Thoracic aorta (tissue), 2 donors: Measurements from ENCODE around the gene CTNNA3. TPM values are rescaled to one million over a fixed set of nuclear protein-coding genes. Genes with fewer than 3 reads are reported as not detected.

Experiments
- ATAC-seq: fragments of 150-250 bp; one replicate; pipeline ENCODE4 v1.8.0; 2017; ENCODE audit warnings: low read depth; ENCODE audit not compliant: insufficient number of reproducible peaks, low FRiP score
- DNase-seq: peaks from one replicate; pipeline ENCODE4 v3.0.0-alpha.2; 2020; ENCODE audit warnings: low spot score
- H3K27ac ChIP-seq, 2 donors: fragments of 200-600 bp; sonication (generic); 1 replicate in 1 of 2; 2 replicates in 1 of 2; pipeline ENCODE4 v1.5.1; 2016; ENCODE audit warnings: mild to moderate bottlenecking in 2 of 2, moderate library complexity in 2 of 2
- H3K27me3 ChIP-seq: fragments of 200-600 bp; sonication (generic); replicated peaks from 2 replicates; pipeline ENCODE4 v1.6.0; 2016; ENCODE audit warnings: mild to moderate bottlenecking; ENCODE audit not compliant: insufficient read depth
- H3K36me3 ChIP-seq: fragments of 200-600 bp; sonication (generic); one replicate; pipeline ENCODE4 v1.5.1; 2016
- H3K4me1 ChIP-seq, 2 donors: fragments of 200-600 bp; sonication (generic); 1 replicate in 1 of 2; 2 replicates in 1 of 2; pipeline versions ENCODE4 v1.5.1 to v1.6.0; 2016; ENCODE audit warnings: low read depth in 2 of 2, mild to moderate bottlenecking in 1 of 2; ENCODE audit not compliant: control insufficient read depth in 1 of 2
- H3K4me3 ChIP-seq: fragments of 200-600 bp; sonication (generic); 2 replicates; pipeline ENCODE4 v1.5.1; 2016; ENCODE audit warnings: mild to moderate bottlenecking
- H3K9me3 ChIP-seq: fragments of 200-600 bp; sonication (generic); 2 replicates; pipeline ENCODE4 v1.5.1; 2016
- CTCF ChIP-seq: fragments of 200-600 bp; sonication (generic); IDR thresholded peaks from one replicate; pipeline ENCODE4 v1.5.1; 2019; ENCODE audit warnings: antibody characterized with exemption
- total RNA-seq, 2 donors: library from RNA; depleted of rRNA; stranded (reverse); fragments of >200 nt; gene quantifications; one replicate each; pipeline versions ENCODE4 v1.1.0 to v1.2.3, GENCODE V29; 2016

The CTNNA3 gene
- total RNA-seq, 2 donors from 2014 or later, result 0.95 to 1.2 TPM

GRCh38 chr10:66929375-66929774 is 766.6 kb downstream of the CTNNA3 start:
- Histone ChIP-seq H3K9me3 (no peaks in the 10 kb centered on the region), H3K4me1 (peaks cover 0 to 5% of the 10 kb centered on the region in 2 donors), H3K4me3 (no peak overlapping the region), H3K27me3 (no peaks in the 10 kb centered on the region), H3K27ac (no peak overlapping the region), H3K36me3 (no peaks in the 10 kb centered on the region)
- DNase-seq (no peak), ATAC-seq (no peak)
- no peak for TF ChIP-seq CTCF

GRCh38 chr10:66928776-66929175 is 767.2 kb downstream of the CTNNA3 start:
- no peaks in the 10 kb centered on the region for H3K36me3 ChIP-seq
- ATAC-seq (no peak), DNase-seq (no peak)
- H3K27ac ChIP-seq, result no peak overlapping the region
- no peak overlapping the region for H3K4me3 ChIP-seq
- H3K27me3 ChIP-seq, result no peaks in the 10 kb centered on the region
- H3K4me1 ChIP-seq, result peaks cover 0 to 5% of the 10 kb centered on the region in 2 donors
- no peak for TF ChIP-seq CTCF
- no peaks in the 10 kb centered on the region for H3K9me3 ChIP-seq

GRCh38 chr10:66927971-66928770 is 767.8 kb downstream of the CTNNA3 start:
- DNase-seq (no peak), ATAC-seq (no peak)
- Histone ChIP-seq H3K27me3 (no peaks in the 10 kb centered on the region), H3K27ac (no peak overlapping the region), H3K36me3 (no peaks in the 10 kb centered on the region), H3K4me1 (peaks cover 0 to 5% of the 10 kb centered on the region in 2 donors), H3K4me3 (no peak overlapping the region), H3K9me3 (no peaks in the 10 kb centered on the region)
- TF ChIP-seq CTCF, result no peak

GRCh38 chr10:66927251-66927935 is 768.6 kb downstream of the CTNNA3 start:
- Histone ChIP-seq H3K36me3 (no peaks in the 10 kb centered on the region), H3K9me3 (no peaks in the 10 kb centered on the region), H3K27me3 (no peaks in the 10 kb centered on the region), H3K27ac (no peak overlapping the region), H3K4me3 (no peak overlapping the region), H3K4me1 (peaks cover 0 to 5% of the 10 kb centered on the region in 2 donors)
- ATAC-seq, result no peak
- TF ChIP-seq CTCF, result no peak
- no peak for DNase-seq

GRCh38 chr10:66926841-66927240 is 769.2 kb downstream of the CTNNA3 start:
- ATAC-seq (no peak), DNase-seq (no peak)
- H3K9me3 ChIP-seq, result no peaks in the 10 kb centered on the region
- H3K4me3 ChIP-seq, result no peak overlapping the region
- TF ChIP-seq CTCF, result no peak
- no peak overlapping the region for H3K27ac ChIP-seq
- no peaks in the 10 kb centered on the region for H3K36me3 ChIP-seq
- peaks cover 0 to 5% of the 10 kb centered on the region in 2 donors for H3K4me1 ChIP-seq
- H3K27me3 ChIP-seq, result no peaks in the 10 kb centered on the region
